A673 (cell line): ENCODE data around the gene GRIFIN. TPM values are rescaled to one million over a fixed set of nuclear protein-coding genes. Genes with fewer than 3 reads are reported as not detected.

Experiments used
- BruUV-seq: library from RNA; stranded (reverse); fragments of 400-500 nt; replicated peaks from 2 replicates; lab custom pipeline; 2021; lab: Mats Ljungman, UMichigan
- CTCF ChIA-PET: fragments of 300-600 bp; sonication (Branson Sonifier 250); formaldehyde crosslinking; loops from one replicate; lab custom pipeline; 2022; ENCODE audit warnings: antibody characterized with exemption; lab: Charles Lee
- POLR2A ChIA-PET: fragments of 300-600 bp; sonication (Branson Sonifier 250); formaldehyde crosslinking; loops from one replicate; lab custom pipeline; 2022; ENCODE audit warnings: antibody characterized with exemption; ENCODE audit not compliant: low non-redundant PET; lab: Charles Lee
- DNase-seq: peaks from one replicate; pipeline ENCODE4 v3.0.0-alpha.2; 2015; ENCODE audit warnings: low spot score
- H3K27ac ChIP-seq: fragments of 200-600 bp; sonication (generic); 2 replicates; pipeline ENCODE4 v1.5.1; 2016; ENCODE audit warnings: mixed run types, low read depth, mild to moderate bottlenecking, mixed read lengths, antibody characterized with exemption, low read length; ENCODE audit not compliant: poor library complexity, severe bottlenecking
- H3K27me3 ChIP-seq: fragments of 200-600 bp; sonication (generic); replicated peaks from 2 replicates; pipeline ENCODE4 v1.6.1; 2017; ENCODE audit warnings: mixed run types, low read depth, mild to moderate bottlenecking, mixed read lengths, antibody characterized with exemption, low read length; ENCODE audit not compliant: insufficient read depth, poor library complexity
- H3K36me3 ChIP-seq: fragments of 200-600 bp; sonication (generic); 2 replicates; pipeline ENCODE4 v1.6.1; 2016; ENCODE audit warnings: mixed run types, mild to moderate bottlenecking, mixed read lengths, antibody characterized with exemption, low read length; ENCODE audit not compliant: insufficient read depth, poor library complexity, severe bottlenecking
- H3K4me1 ChIP-seq: fragments of 200-600 bp; sonication (generic); 2 replicates; pipeline ENCODE4 v1.6.1; 2017; ENCODE audit warnings: mixed run types, mild to moderate bottlenecking, mixed read lengths, antibody characterized with exemption, low read length; ENCODE audit not compliant: insufficient read depth, poor library complexity, severe bottlenecking
- H3K4me3 ChIP-seq: fragments of 200-600 bp; sonication (generic); 2 replicates; pipeline ENCODE4 v1.5.1; 2016; ENCODE audit warnings: low read depth, mixed run types, mild to moderate bottlenecking, mixed read lengths, low read length; ENCODE audit not compliant: poor library complexity, severe bottlenecking
- H3K9me3 ChIP-seq: fragments of 200-600 bp; sonication (generic); 2 replicates; pipeline ENCODE4 v1.6.1; 2016; ENCODE audit warnings: mixed run types, low read depth, mild to moderate bottlenecking, mixed read lengths, antibody characterized with exemption, low read length; ENCODE audit not compliant: poor library complexity, severe bottlenecking
- EZH2 ChIP-seq: fragments of 200-600 bp; sonication (generic); IDR thresholded peaks from 2 replicates; pipeline ENCODE4 v1.6.1; 2017; ENCODE audit warnings: borderline replicate concordance, low read depth, mild to moderate bottlenecking, mixed read lengths, antibody characterized with exemption, low read length; ENCODE audit not compliant: poor library complexity, severe bottlenecking
- intact Hi-C: fragments of 100-400 bp; cut with micrococcal nuclease; formaldehyde crosslinking; loops from one replicate; pipeline ENCODE4 v1.10.0; 2022; ENCODE audit not compliant: unreplicated experiment
- total RNA-seq: library from RNA; stranded (reverse); gene quantifications from 2 replicates; pipeline ENCODE4 v1.2.3, GENCODE V29; 2021
- TF ChIP-seq, protein P1 (sequence below): fragments of 300-800, 200-600 bp; sonication (generic); conservative IDR thresholded peaks from 2 replicates; pipeline ENCODE4 v1.5.1; 2017; ENCODE audit warnings: low read depth, mild to moderate bottlenecking, antibody characterized with exemption, low read length, moderate library complexity, mixed read lengths

Gene GRIFIN
- total RNA-seq, 1 experiment from 2014 or later, result not detected

- DNase-seq, result no peak
- Histone ChIP-seq H3K4me3 (no peak overlapping the region), H3K27ac (no peak overlapping the region), H3K9me3 (no peaks in the 10 kb centered on the region), H3K27me3 (no peaks in the 10 kb centered on the region), H3K36me3 (no peaks in the 10 kb centered on the region), H3K4me1 (peaks cover 17% of the 10 kb centered on the region)
- intact Hi-C loops, result no loop called here
- no peak for TF ChIP-seq EZH2
- TF ChIP-seq, protein P1, sequence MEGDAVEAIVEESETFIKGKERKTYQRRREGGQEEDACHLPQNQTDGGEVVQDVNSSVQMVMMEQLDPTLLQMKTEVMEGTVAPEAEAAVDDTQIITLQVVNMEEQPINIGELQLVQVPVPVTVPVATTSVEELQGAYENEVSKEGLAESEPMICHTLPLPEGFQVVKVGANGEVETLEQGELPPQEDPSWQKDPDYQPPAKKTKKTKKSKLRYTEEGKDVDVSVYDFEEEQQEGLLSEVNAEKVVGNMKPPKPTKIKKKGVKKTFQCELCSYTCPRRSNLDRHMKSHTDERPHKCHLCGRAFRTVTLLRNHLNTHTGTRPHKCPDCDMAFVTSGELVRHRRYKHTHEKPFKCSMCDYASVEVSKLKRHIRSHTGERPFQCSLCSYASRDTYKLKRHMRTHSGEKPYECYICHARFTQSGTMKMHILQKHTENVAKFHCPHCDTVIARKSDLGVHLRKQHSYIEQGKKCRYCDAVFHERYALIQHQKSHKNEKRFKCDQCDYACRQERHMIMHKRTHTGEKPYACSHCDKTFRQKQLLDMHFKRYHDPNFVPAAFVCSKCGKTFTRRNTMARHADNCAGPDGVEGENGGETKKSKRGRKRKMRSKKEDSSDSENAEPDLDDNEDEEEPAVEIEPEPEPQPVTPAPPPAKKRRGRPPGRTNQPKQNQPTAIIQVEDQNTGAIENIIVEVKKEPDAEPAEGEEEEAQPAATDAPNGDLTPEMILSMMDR, result no peak
- CTCF ChIA-PET, result interaction anchor here (0.6 to 2.9 kb wide), 6 partner anchors 10 to 876 kb away, joined by 3 to 10 read pairs (median 4); no protein-coding TSS in a partner anchor
- POLR2A ChIA-PET, result no interaction called here
- no TSS peak for BruUV-seq
Observed at GRCh38 chr7:2468227-2468626, 8.0 kb downstream of the GRIFIN start.

GRCh38 chr7:2466675-2467074 lies 9.5 kb downstream of the GRIFIN start:
- TF ChIP-seq, protein P1, result no peak
- no peak for TF ChIP-seq EZH2
- Histone ChIP-seq H3K27ac (no peak overlapping the region), H3K4me3 (no peak overlapping the region), H3K36me3 (no peaks in the 10 kb centered on the region), H3K4me1 (peaks cover 16% of the 10 kb centered on the region), H3K27me3 (no peaks in the 10 kb centered on the region), H3K9me3 (no peaks in the 10 kb centered on the region)
- POLR2A ChIA-PET, result no interaction called here
- DNase-seq, result no peak
- BruUV-seq, result no TSS peak
- intact Hi-C loops, result no loop called here
- CTCF ChIA-PET, result no interaction called here

GRCh38 chr7:2465928-2466327 lies 10.3 kb downstream of the GRIFIN start:
- no peak for TF ChIP-seq EZH2
- TF ChIP-seq, protein P1, result no peak
- H3K36me3 ChIP-seq, result no peaks in the 10 kb centered on the region
- intact Hi-C loops, result no loop called here
- H3K9me3 ChIP-seq, result no peaks in the 10 kb centered on the region
- ChIA-PET POLR2A (no interaction called here), CTCF (no interaction called here)
- H3K27ac ChIP-seq, result no peak overlapping the region
- BruUV-seq, result no TSS peak
- H3K4me1 ChIP-seq, result peaks cover 9% of the 10 kb centered on the region
- peak; percentile 65 for DNase-seq
- no peaks in the 10 kb centered on the region for H3K27me3 ChIP-seq
- H3K4me3 ChIP-seq, result no peak overlapping the region
